ENCODE data around the gene C11orf68. TPM values are rescaled to one million over a fixed set of nuclear protein-coding genes. Genes with fewer than 3 reads are reported as not detected.
"Not testable (repeated sequence)": the region's sequence is repeated elsewhere in the genome, so short reads cannot be mapped to it uniquely, and the experiment has no call there.

C11orf68 gene
- total RNA-seq, 2 experiments from 2014 or later, result 21.4 to 22.9 TPM

DNA sequence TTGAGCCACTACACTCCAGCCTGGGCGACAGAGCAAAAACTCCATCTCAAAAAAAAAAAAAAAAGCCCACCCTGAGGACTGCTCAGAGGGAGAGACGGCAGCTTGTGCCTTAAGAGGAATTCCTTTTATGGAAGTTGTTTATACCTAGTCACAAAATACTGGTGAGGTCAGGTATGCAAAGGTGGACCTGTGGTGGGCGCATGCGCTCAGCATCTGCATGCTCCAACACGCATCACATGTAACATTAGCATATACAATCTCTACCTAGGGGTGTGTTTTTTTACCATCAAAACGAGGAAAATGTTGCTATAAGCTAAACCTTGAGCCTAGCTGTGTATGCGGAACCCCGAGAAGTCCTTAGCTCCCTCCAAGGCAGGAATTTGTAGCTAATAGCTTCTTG is 35.9 kb upstream of the C11orf68 start:
- Mint-ChIP-seq H3K36me3 (ENCODE audit: low read depth) (no peaks in the 10 kb centered on the region), H3K27ac (no peak overlapping the region), H3K4me3 (no peak overlapping the region), H3K4me1 (peaks cover 17% of the 10 kb centered on the region), H3K9me3 (ENCODE audit: low read depth) (no peaks in the 10 kb centered on the region), H3K27me3 (no peaks in the 10 kb centered on the region)
- DNase-seq (no peak), ATAC-seq (no peak)
- intact Hi-C loops (cut with DNase I, micrococcal nuclease), result no loop called here
- ChIA-PET POLR2A (no interaction called here), CTCF (interaction anchor here (0.6 kb wide), 1 partner anchor 27 kb away, joined by 3 read pairs; no protein-coding TSS in a partner anchor)

DNA sequence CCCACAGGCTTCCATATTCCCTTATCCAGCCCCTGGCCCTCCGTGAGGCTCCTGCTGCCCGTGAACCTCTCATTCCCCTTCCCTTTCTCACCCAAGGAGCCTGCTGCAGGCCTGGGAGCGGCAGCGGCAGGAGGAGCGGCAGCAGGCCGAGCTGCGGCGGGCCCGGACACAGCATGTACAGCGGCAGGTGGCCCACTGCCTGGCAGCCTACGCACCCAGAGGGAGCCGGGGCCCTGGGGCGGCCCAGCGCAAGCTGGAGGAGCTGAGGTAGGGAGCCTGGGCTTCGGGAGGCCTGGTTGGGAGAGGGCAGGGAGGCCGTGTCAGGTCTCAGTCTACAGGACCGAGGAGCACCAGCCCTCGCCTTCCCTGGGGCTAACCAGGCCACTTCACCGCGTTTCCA is 34.6 kb upstream of the C11orf68 start:
- H3K9me3 Mint-ChIP-seq (ENCODE audit: low read depth), result no peaks in the 10 kb centered on the region
- no peaks in the 10 kb centered on the region for H3K27me3 Mint-ChIP-seq
- CTCF ChIA-PET, result no interaction called here
- intact Hi-C loops (cut with DNase I, micrococcal nuclease), result no loop called here
- DNase-seq, result no peak
- H3K4me1 Mint-ChIP-seq, result peaks cover 17% of the 10 kb centered on the region
- ATAC-seq, result no peak
- H3K4me3 Mint-ChIP-seq, result no peak overlapping the region
- no peak overlapping the region for H3K27ac Mint-ChIP-seq
- POLR2A ChIA-PET, result no interaction called here
- no peaks in the 10 kb centered on the region for H3K36me3 Mint-ChIP-seq (ENCODE audit: low read depth)

DNA sequence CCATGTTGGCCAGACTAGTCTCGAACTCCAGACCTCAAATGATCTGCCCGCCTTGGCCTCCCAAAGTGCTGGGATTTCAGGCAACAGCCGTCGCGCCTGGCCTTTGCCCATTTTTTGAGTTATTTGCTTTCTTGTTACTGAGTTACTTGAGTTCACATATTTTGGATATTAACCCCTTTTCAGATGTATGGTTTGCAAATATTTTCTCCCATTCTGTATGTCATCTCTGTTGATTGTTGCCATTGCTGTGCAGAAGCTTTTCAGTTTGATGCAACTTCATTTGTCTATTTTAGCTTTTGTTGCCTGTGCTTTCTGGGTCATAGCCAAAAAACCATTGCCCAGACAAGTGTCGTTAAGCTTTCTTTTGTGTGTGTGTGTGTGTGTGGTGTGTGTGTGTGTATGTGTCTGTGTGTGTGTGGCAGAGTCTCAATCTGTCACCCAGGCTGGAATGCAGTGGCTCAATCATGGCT is 33.2 kb upstream of the C11orf68 start:
- no peak overlapping the region for H3K27ac Mint-ChIP-seq
- no peak for ATAC-seq
- H3K36me3 Mint-ChIP-seq (ENCODE audit: low read depth), result no peaks in the 10 kb centered on the region
- CTCF ChIA-PET, result interaction anchor here (0.6 to 1.1 kb wide), 3 partner anchors 64 to 92 kb away, joined by 3 to 5 read pairs (median 4); partner anchors contain the start of genes FIBP and MUS81
- H3K4me3 Mint-ChIP-seq, result no peak overlapping the region
- POLR2A ChIA-PET, result interaction anchor here (0.6 kb wide), 2 partner anchors 9 to 447 kb away, joined by 4 to 5 read pairs; no protein-coding TSS in a partner anchor
- peaks cover 9% of the 10 kb centered on the region for H3K4me1 Mint-ChIP-seq
- no peak for DNase-seq
- H3K27me3 Mint-ChIP-seq, result no peaks in the 10 kb centered on the region
- no peaks in the 10 kb centered on the region for H3K9me3 Mint-ChIP-seq (ENCODE audit: low read depth)
- intact Hi-C loops (cut with DNase I, micrococcal nuclease), result no loop called here

DNA sequence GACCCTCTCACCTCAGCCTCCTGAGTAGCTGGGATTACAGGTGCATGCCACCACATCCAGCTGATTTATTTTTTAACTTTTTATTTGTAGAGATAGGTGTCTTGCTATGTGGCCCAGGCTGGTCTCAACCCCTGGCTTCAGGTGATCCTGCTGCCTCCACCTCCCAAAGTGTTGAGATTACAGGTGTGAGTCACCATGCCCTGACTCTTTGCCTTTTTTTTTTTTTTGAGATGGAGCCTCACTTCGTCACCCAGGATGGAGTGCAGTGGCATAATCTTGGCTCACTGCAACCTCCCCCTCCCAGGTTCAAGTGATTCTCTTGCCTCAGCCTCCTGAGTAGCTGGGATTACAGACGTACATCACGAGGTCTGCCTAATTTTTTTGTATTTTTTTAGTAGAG is 32.8 kb upstream of the C11orf68 start:
- H3K36me3 Mint-ChIP-seq (ENCODE audit: low read depth); H3K4me1 Mint-ChIP-seq; H3K27me3 Mint-ChIP-seq; H3K9me3 Mint-ChIP-seq (ENCODE audit: low read depth); H3K27ac Mint-ChIP-seq; intact Hi-C loops (cut with DNase I, micrococcal nuclease); H3K4me3 Mint-ChIP-seq; POLR2A ChIA-PET; DNase-seq; ATAC-seq: not testable (repeated sequence)
- CTCF ChIA-PET, result interaction anchor here (0.6 to 1.1 kb wide), 4 partner anchors 26 to 91 kb away, joined by 3 to 5 read pairs (median 4); partner anchors contain the start of genes FIBP and MUS81

DNA sequence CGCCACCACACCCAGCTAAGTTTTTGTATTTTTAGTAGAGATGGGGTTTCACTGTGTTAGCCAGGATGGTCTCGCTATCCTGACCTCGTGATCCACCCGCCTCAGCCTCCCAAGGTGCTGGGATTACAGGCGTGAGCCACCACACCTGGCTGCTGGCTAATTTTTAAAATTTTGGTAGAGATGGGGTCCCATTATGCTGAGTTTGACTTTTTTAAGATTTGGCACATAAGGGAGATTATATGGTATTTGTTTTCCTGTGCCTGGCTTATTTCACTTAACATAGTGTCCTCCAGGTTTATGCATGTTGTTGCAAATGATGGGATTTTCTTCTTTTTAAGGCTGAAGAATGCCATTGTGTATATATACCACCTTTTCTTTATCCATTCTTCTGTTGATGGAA is 31.8 kb upstream of the C11orf68 start:
- H3K9me3 Mint-ChIP-seq (ENCODE audit: low read depth); H3K27ac Mint-ChIP-seq; DNase-seq; ATAC-seq; H3K4me1 Mint-ChIP-seq; POLR2A ChIA-PET; H3K36me3 Mint-ChIP-seq (ENCODE audit: low read depth); H3K4me3 Mint-ChIP-seq; H3K27me3 Mint-ChIP-seq; intact Hi-C loops (cut with DNase I, micrococcal nuclease): not testable (repeated sequence)
- CTCF ChIA-PET, result interaction anchor here (0.6 to 1.0 kb wide), 2 partner anchors 25 to 71 kb away, joined by 3 read pairs; no protein-coding TSS in a partner anchor

DNA sequence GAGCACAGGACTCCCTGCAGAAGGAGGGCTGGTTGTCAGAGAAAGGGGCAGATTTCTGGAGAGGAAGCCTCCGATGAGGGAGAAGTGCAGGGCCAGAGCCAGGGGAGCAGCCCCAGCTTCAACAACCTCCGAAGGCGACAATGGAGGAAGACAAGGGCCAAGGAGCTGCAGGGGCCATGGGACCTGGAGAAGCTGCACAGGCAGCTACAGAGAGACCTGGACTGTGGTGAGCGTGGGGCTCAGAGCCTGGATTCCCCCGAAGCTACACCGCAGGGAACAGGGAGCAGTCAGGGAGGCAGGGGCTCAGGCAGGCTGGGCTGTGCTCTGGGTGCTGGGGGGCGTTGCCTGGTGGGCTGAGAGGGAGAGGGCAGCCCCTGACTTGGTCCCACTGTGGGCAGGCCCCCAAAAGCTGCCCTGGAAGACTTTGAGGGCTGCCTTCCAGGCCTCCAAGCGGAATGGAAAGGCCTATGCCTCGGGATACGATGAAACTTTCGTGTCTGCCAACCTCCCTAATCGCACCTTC is 28.8 kb upstream of the C11orf68 start:
- ChIA-PET POLR2A (no interaction called here), CTCF (interaction anchor here (0.6 to 1.0 kb wide), 3 partner anchors 11 to 97 kb away, joined by 3 read pairs; no protein-coding TSS in a partner anchor)
- Mint-ChIP-seq H3K27me3 (no peaks in the 10 kb centered on the region), H3K36me3 (ENCODE audit: low read depth) (no peaks in the 10 kb centered on the region), H3K4me3 (no peak overlapping the region), H3K27ac (no peak overlapping the region), H3K4me1 (no peaks in the 10 kb centered on the region), H3K9me3 (ENCODE audit: low read depth) (no peaks in the 10 kb centered on the region)
- intact Hi-C loops (cut with DNase I, micrococcal nuclease), result no loop called here
- no peak for ATAC-seq
- no peak for DNase-seq

DNA sequence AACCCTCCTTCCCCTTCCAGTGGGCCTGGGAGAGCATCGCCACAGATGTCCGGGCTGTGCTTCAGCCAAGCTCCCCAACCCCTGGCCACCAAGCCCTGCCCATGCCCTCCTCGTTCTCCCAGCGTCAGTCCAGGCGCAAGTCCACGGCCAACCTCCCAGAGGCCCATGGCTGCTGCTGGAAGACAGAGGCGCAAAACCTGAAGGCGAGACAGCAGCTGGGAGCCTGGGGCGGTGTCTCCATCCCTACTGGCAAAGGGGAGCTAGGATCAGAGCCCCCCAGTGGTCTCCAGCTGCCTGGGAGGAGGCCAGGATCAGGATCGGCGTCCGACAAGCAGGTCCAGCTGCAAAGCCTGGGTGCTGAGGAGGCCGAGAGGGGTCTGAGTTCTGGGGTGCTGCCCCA is 28.3 kb upstream of the C11orf68 start:
- H3K27ac Mint-ChIP-seq, result no peak overlapping the region
- no peaks in the 10 kb centered on the region for H3K36me3 Mint-ChIP-seq (ENCODE audit: low read depth)
- CTCF ChIA-PET, result interaction anchor here (0.8 to 1.0 kb wide), 2 partner anchors 62 to 98 kb away, joined by 3 read pairs; no protein-coding TSS in a partner anchor
- DNase-seq, result no peak
- ATAC-seq, result no peak
- POLR2A ChIA-PET, result no interaction called here
- intact Hi-C loops (cut with DNase I, micrococcal nuclease), result no loop called here
- H3K9me3 Mint-ChIP-seq (ENCODE audit: low read depth), result no peaks in the 10 kb centered on the region
- H3K4me1 Mint-ChIP-seq, result no peaks in the 10 kb centered on the region
- no peak overlapping the region for H3K4me3 Mint-ChIP-seq
- no peaks in the 10 kb centered on the region for H3K27me3 Mint-ChIP-seq

DNA sequence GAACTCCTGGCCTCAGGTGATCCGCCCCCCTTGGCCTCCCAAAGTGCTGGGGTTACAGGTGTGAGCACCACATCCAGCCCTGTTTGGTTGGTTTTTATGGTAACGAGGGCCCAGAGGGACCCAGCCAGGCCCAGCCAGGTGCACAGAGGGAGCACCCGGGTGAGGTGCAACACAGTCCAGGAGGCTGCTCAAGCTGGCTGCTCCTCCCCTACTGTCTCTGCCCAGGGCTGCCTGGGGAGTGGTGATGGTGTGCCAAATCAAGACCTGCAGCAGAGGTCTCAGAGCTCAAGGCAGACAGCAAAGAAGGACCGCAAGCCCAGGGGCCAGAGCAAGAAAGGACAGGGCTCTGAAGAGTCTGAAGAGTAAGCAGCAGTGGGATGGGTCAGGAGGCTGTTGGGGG is 27.8 kb upstream of the C11orf68 start:
- POLR2A ChIA-PET, result no interaction called here
- H3K4me1 Mint-ChIP-seq, result peaks cover under 1% of the 10 kb centered on the region
- H3K27me3 Mint-ChIP-seq, result no peaks in the 10 kb centered on the region
- no peaks in the 10 kb centered on the region for H3K9me3 Mint-ChIP-seq (ENCODE audit: low read depth)
- intact Hi-C loops (cut with DNase I, micrococcal nuclease), result no loop called here
- CTCF ChIA-PET, result interaction anchor here (0.8 to 1.0 kb wide), 2 partner anchors 61 to 98 kb away, joined by 3 read pairs; no protein-coding TSS in a partner anchor
- H3K4me3 Mint-ChIP-seq, result no peak overlapping the region
- no peak overlapping the region for H3K27ac Mint-ChIP-seq
- ATAC-seq (no peak), DNase-seq (no peak)
- H3K36me3 Mint-ChIP-seq (ENCODE audit: low read depth), result no peaks in the 10 kb centered on the region

DNA sequence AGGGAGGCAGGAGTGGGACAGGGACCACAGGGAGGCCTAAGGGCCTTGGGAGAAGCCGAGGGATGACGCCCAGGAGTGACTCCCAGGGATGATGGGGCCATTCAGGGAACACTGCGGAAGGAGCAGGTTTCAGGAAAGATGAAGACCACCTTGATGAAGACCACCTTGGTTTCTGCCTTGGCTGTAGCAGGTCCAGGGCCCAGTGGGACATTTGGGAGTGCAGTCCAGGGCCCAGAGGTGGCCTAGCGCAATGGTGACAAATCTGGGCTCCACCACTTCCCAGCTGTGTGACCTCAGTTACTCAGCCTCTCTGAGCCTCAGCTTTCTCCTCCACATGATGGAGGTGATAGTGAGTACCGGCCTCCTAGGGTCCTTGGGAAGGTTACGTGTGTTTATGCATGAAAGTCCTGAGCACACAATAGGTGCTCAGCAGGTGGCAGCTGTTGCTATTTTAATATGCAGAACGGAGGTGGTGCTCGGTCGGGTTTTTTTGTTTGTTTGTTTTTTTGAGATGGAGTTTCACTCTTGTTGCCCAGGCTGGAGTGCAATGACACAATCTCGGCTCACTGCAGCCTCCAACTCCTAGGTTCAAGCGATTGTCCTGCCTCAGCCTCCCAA is 27.2 kb upstream of the C11orf68 start:
- peaks cover 7% of the 10 kb centered on the region for H3K4me1 Mint-ChIP-seq
- ChIA-PET CTCF (interaction anchor here (0.6 to 0.7 kb wide), 2 partner anchors 13 to 100 kb away, joined by 3 to 4 read pairs; no protein-coding TSS in a partner anchor), POLR2A (no interaction called here)
- H3K36me3 Mint-ChIP-seq (ENCODE audit: low read depth), result no peaks in the 10 kb centered on the region
- H3K27me3 Mint-ChIP-seq, result no peaks in the 10 kb centered on the region
- intact Hi-C loops (cut with DNase I, micrococcal nuclease), result no loop called here
- ATAC-seq, result no peak
- H3K4me3 Mint-ChIP-seq, result no peak overlapping the region
- no peak for DNase-seq
- no peak overlapping the region for H3K27ac Mint-ChIP-seq
- no peaks in the 10 kb centered on the region for H3K9me3 Mint-ChIP-seq (ENCODE audit: low read depth)

DNA sequence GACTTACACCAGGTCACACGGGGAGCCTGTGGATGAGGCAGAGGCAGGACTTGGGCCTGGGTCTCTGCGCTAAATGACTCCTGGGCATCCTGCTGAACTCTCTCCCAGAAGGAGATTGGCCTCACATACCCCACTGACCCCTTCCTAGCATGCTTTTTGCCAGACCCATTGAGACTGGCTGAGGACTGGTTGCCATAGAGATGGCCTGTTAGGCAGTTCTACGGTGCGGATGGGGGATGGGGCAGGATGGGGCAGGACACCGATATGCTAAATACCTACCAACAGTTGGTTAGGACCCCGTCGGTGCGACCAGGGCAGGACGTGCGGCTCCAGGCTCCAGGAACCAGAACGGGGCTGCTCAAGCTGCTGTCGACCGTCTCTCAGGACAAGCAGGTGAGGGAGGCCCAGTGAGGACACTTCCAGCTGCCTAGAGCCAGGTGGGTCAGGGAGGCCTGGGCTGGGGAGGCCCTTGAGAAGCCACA is 26.6 kb upstream of the C11orf68 start, which contains the start of gene TSGA10IP:
Gene TSGA10IP, plus strand, starts transcription at position 51 of the 482 bp plus-strand sequence. Its CDS starts 196 bp downstream, at position 247.
- no peak for ATAC-seq
- CTCF ChIA-PET, result interaction anchor here (0.6 to 0.7 kb wide), 2 partner anchors 13 to 101 kb away, joined by 3 to 4 read pairs; no protein-coding TSS in a partner anchor
- Mint-ChIP-seq H3K9me3 (ENCODE audit: low read depth) (no peaks in the 10 kb centered on the region), H3K27ac (no peak within 1 kb of the TSS), H3K4me1 (peaks cover 9% of the 10 kb centered on the region), H3K4me3 (no peak within 1 kb of the TSS), H3K27me3 (no peaks in the 10 kb centered on the region), H3K36me3 (ENCODE audit: low read depth) (no peaks in the 10 kb centered on the region)
- intact Hi-C loops (cut with DNase I, micrococcal nuclease), result no loop called here
- POLR2A ChIA-PET, result no interaction called here
- no peak for DNase-seq

DNA sequence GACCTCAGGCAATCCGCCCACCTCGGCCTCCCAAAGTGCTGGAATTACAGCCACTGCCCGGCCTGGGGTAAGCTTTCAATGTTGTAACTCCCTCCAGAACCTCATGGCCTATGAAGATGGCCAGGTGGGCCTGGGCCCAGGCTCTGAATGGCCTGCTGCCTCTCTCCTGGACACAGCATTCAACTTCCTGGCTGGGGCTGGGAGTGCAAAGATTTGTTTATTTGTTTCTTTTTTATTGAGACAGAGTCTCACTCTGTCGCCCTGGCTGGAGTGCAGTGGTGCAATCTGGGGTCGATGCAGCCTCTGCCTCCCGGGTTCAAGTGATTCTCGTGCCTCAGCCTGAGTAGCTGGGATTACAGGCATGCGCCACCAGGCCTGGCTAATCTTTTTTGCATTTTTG is 25.9 kb upstream of the C11orf68 start:
- H3K27ac Mint-ChIP-seq, result no peak overlapping the region
- H3K9me3 Mint-ChIP-seq (ENCODE audit: low read depth), result no peaks in the 10 kb centered on the region
- intact Hi-C loops (cut with DNase I, micrococcal nuclease), result no loop called here
- ATAC-seq, result no peak
- CTCF ChIA-PET, result interaction anchor here (0.7 kb wide), 1 partner anchor 232 kb away, joined by 3 read pairs; no protein-coding TSS in a partner anchor
- H3K36me3 Mint-ChIP-seq (ENCODE audit: low read depth), result no peaks in the 10 kb centered on the region
- H3K27me3 Mint-ChIP-seq, result no peaks in the 10 kb centered on the region
- peaks cover 9% of the 10 kb centered on the region for H3K4me1 Mint-ChIP-seq
- POLR2A ChIA-PET, result no interaction called here
- no peak for DNase-seq
- no peak overlapping the region for H3K4me3 Mint-ChIP-seq

DNA sequence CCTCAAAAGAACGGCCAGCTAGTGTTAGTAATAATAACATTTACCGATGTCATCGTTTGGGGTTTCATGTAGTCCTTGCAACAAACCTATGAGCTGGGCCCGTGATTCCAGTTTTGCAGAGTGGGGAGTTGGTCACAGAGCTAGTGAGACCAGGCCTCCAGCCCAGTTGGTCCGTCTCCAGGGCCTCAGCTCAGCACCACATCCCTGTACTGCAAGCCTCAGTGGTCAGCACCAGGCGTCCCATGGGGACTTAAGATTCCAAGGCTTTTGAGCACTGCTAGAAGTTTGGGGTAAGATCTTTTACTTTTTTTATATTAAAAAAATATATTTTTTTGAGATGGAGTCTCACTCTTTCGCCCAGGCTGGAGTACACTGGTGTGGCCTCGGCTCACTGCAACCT is 25.3 kb upstream of the C11orf68 start:
- Mint-ChIP-seq H3K27ac (no peak overlapping the region), H3K9me3 (ENCODE audit: low read depth) (no peaks in the 10 kb centered on the region), H3K27me3 (no peaks in the 10 kb centered on the region), H3K36me3 (ENCODE audit: low read depth) (no peaks in the 10 kb centered on the region), H3K4me3 (no peak overlapping the region), H3K4me1 (peaks cover 9% of the 10 kb centered on the region)
- CTCF ChIA-PET, result interaction anchor here (0.7 to 1.1 kb wide), 2 partner anchors 12 to 231 kb away, joined by 3 read pairs; no protein-coding TSS in a partner anchor
- POLR2A ChIA-PET, result no interaction called here
- no peak for ATAC-seq
- intact Hi-C loops (cut with DNase I, micrococcal nuclease), result no loop called here
- DNase-seq, result no peak
